HG03139 (cell line): Measurements from ENCODE around the gene RAB3A.
A peak's percentile ranks its signal among the peaks of the same experiment; 100 is the strongest.

ENCODE experiments used
- ATAC-seq: cut with Tn5 transposase; IDR thresholded peaks from one replicate; pipeline ENCODE4 v1.9.1; 2021; ENCODE audit not compliant: unreplicated experiment

Gene RAB3A

GRCh38 chr19:18152817-18153555 lies 50.9 kb downstream of the RAB3A start, which contains the start of gene PIK3R2:
TSS of gene PIK3R2 (plus strand) at chr19:18153163. CDS start at chr19:18155880, 2,717 bp downstream.
- peak; percentile 58 for ATAC-seq

DNA sequence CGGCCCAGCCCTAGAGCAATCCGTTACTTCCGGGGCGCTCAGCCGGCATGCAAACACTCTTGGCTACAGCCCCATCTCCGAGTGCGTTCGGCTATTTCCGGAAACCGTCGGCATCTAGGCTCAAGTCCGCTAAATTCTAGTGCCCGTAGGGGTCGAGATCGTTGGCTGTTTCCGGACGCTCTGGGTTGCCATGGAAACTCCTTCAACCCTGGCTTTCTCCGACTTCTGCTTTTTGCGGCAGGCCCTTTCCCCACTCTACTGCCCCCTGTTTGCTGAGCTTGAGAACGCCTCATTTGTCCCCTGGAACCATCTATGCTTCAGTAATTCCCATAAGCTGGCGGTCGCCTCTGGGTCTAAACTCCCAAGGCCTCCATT lies 51.4 kb downstream of the RAB3A start:
- peak; percentile 51 for ATAC-seq

- no peak for ATAC-seq
These were observed 52.8 kb downstream of the RAB3A start for GRCh38 chr19:18150776-18151624.

GRCh38 chr19:18149596-18149975 lies 54.3 kb downstream of the RAB3A start:
- no peak for ATAC-seq

DNA sequence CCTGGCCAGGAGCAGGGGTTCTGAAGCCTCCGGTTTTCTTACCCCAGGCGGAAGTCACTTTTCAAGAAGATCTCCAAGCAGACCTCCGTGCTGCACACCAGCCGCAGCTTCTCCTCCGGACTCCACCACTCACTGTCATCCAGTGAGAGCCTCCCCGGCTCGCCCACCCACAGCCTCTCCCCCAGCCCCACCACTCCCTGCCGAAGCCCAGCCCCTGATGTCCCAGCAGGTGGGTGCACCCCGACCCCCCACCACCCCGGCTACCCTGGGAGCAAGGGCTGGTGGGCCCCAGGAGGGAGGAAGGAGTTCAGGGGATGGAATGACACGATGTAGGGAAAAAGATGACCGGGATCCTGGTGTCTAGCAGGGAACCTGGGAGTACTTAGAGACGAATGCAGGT lies 56.4 kb downstream of the RAB3A start:
- ATAC-seq = no peak
